ENCODE data around the gene SORBS1.

- TF ChIP-seq CTCF (IDR thresholded peaks at IDR 0.05; ENCODE audit: poor library complexity) (no peak), EZH2 (IDR thresholded peaks at IDR 0.05; ENCODE audit: borderline replicate concordance) (no peak)
Observed at GRCh38 chr10:95482501-95483233, 78.5 kb downstream of the SORBS1 start.

Data from hepatocyte (in vitro differentiated cells).